Sigmoid colon (tissue), 7 donors: Measurements from ENCODE around the gene NDUFB10. TPM values are rescaled to one million over a fixed set of nuclear protein-coding genes. Genes with fewer than 3 reads are reported as not detected.
"Not testable (repeated sequence)": the region's sequence is repeated elsewhere in the genome, so short reads cannot be mapped to it uniquely, and the experiment has no call there.

Source experiments
- DNase-seq: peaks from one replicate; pipeline ENCODE4 v3.0.0-alpha.2; 2019
- H3K27ac ChIP-seq, 4 donors: fragments of 200-600 bp; sonication (generic); one replicate each; pipeline ENCODE4 v1.5.1; 2016 to 2019; ENCODE audit warnings: mild to moderate bottlenecking in 1 of 4
- H3K27me3 ChIP-seq, 3 donors: fragments of 200-600 bp; sonication (generic); one replicate each; pipeline ENCODE4 v1.5.1; 2019; ENCODE audit warnings: mild to moderate bottlenecking in 1 of 3
- H3K36me3 ChIP-seq, 4 donors: fragments of 200-600 bp; sonication (generic); one replicate each; pipeline ENCODE4 v1.5.1; 2016 to 2019
- H3K4me1 ChIP-seq, 4 donors: fragments of 200-600 bp; sonication (generic); one replicate each; pipeline ENCODE4 v1.5.1; 2017 to 2019
- H3K4me3 ChIP-seq, 4 donors: fragments of 200-600 bp; sonication (generic); one replicate each; pipeline ENCODE4 v1.5.1; 2017 to 2019; ENCODE audit warnings: mild to moderate bottlenecking in 2 of 4, moderate library complexity in 1 of 4
- H3K9me3 ChIP-seq, 4 donors: fragments of 200-600 bp in 3 of 4; sonication (generic) in 3 of 4; one replicate each; pipeline versions ENCODE4 v1.5.1 to v1.6.1; 2013 to 2019
- CTCF ChIP-seq, 4 experiments: fragments of 450-650 bp in 3 of 4; fragments of 200-600 bp in 1 of 4; IDR thresholded peaks; one replicate each; pipeline ENCODE4 v1.5.1; 2016 to 2019; ENCODE audit warnings: antibody characterized with exemption in 4 of 4, mild to moderate bottlenecking in 3 of 4, moderate library complexity in 2 of 4
- EP300 ChIP-seq, 4 donors: sonication (generic); formaldehyde crosslinking; IDR thresholded peaks; one replicate each; pipeline ENCODE4 v1.6.1; 2017; ENCODE audit warnings: antibody characterized with exemption in 4 of 4
- POLR2A ChIP-seq, 2 donors: fragments of 450-650 bp; IDR thresholded peaks; one replicate each; pipeline ENCODE4 v1.6.1; 2016; ENCODE audit warnings: antibody characterized with exemption in 2 of 2, mild to moderate bottlenecking in 2 of 2, moderate library complexity in 2 of 2
- POLR2AphosphoS5 ChIP-seq, 4 donors: sonication (generic); formaldehyde crosslinking; IDR thresholded peaks; one replicate each; pipeline ENCODE4 v1.6.1; 2017; ENCODE audit warnings: antibody characterized with exemption in 4 of 4
- WGBS, 2 donors: extraction: QIAGEN DNeasy Blood & Tissue Kit; methylation state at CpG; one replicate each; pipeline ENCODE4 v1.1.7; 2013; 5-methylcytosine and 5-hydroxymethylcytosine counted together
- intact Hi-C: fragments of 100-400 bp; cut with DNase I; formaldehyde crosslinking; loops from one replicate; pipeline ENCODE4 v1.15.1; 2023
- polyA plus RNA-seq, 3 donors: library from polyadenylated mRNA; stranded (reverse); fragments of 200-250 nt; gene quantifications; one replicate each; pipeline ENCODE4 v1.2.3, GENCODE V29; 2013
- total RNA-seq, 4 donors: library from RNA; depleted of rRNA; stranded (reverse); fragments of >200 nt; gene quantifications; one replicate each; pipeline ENCODE4 v1.1.0, GENCODE V29; 2016
- donor health status: healthy with polysubstance abuse.
- donor health status: Bipolar disorder and iron deficiency.
- donor health status: healthy.

The NDUFB10 gene
- total and polyA plus RNA-seq, 7 donors: 200 to 489 (median 298) TPM

DNA sequence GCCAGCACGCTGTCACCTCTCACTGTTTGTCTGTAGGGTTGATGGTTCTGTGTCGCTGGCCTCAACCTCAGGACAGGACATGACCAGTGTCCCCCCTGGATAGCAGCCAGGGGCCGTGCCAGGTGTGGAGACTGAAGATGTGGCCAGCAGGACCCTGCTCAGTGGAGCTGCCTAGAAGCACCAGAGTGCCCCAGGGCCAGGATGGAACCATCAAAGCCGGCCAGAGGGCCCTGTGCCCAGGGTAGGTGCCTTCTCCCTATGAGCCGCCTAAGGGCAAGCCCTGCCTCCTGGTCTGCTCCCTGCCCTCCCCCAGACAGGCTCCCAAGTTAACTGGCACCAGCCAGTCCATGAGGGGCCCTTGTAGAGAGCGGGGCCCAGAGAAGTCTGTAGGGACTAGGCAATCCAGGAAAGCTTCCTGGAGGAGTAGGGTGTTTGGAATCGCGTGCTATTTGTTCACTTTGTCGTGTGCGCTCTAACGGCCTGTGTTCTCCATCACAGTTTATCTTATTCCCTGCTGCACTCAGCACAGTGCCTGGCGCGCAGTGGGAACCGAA, 546 bp upstream of the NDUFB10 start:
- H3K9me3 ChIP-seq: no peaks in the 10 kb centered on the region
- no peaks in the 10 kb centered on the region for H3K27me3 ChIP-seq
- 19 to 41% methylated on average over 14 of the region's 14 CpGs for WGBS, 2 donors
- intact Hi-C loops: no loop called here
- TF ChIP-seq CTCF (IDR thresholded peaks at IDR 0.05) (no peak), EP300 (IDR thresholded peaks at IDR 0.05) (no peak), POLR2A (IDR thresholded peaks at IDR 0.05) (no peak), POLR2AphosphoS5 (IDR thresholded peaks at IDR 0.05) (no peak)
- peak overlapping the region; percentile 79 to 88 (median 80) for H3K4me3 ChIP-seq
- H3K27ac ChIP-seq: peak overlapping the region; percentile 89 to 93 (median 92)
- H3K36me3 ChIP-seq: peaks cover 12 to 26% (median 22%) of the 10 kb centered on the region in 4 donors
- DNase-seq: no peak
- H3K4me1 ChIP-seq: peaks cover 0 to 30% (median 27%) of the 10 kb centered on the region in 4 donors

- Histone ChIP-seq H3K4me3 (peak overlapping the region in 3 of 4 donors; percentile 79 to 81 (median 80)), H3K9me3 (no peaks in the 10 kb centered on the region), H3K27me3 (no peaks in the 10 kb centered on the region), H3K36me3 (peaks cover 12 to 27% (median 22%) of the 10 kb centered on the region in 4 donors), H3K4me1 (peaks cover 0 to 42% (median 36%) of the 10 kb centered on the region in 4 donors), H3K27ac (peak overlapping the region in 3 of 4 donors; percentile 89 to 93 (median 93))
- 35 to 53% methylated on average over 20 of the region's 20 CpGs for WGBS, 2 donors
- TF ChIP-seq CTCF (IDR thresholded peaks at IDR 0.05): no peak
- intact Hi-C loops: no loop called here
- no peak for DNase-seq
Observed at GRCh38 chr16:1960665-1961630, 1.6 kb downstream of the NDUFB10 start.

DNA sequence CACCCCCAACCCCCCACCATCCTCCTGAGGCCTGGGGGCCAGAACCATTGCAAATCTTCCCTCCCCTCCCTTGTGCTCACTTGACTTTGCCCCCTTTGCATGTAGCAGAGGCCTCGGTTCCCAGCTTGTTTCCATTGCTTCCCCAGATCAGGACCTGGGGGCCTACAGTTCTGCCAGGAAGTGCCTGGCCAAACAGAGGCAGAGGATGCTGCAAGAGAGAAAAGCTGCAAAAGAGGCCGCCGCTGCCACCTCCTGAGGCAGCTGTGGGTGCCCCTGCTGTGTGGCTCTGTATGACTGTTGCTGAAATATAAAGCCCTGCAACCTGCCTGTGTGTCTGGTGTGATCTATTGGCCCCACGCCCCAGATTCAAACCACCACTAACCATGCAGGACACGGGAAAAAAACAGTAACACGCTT, 2.3 kb downstream of the NDUFB10 start:
- 49 to 60% methylated on average over 6 of the region's 6 CpGs for WGBS, 2 donors

DNA sequence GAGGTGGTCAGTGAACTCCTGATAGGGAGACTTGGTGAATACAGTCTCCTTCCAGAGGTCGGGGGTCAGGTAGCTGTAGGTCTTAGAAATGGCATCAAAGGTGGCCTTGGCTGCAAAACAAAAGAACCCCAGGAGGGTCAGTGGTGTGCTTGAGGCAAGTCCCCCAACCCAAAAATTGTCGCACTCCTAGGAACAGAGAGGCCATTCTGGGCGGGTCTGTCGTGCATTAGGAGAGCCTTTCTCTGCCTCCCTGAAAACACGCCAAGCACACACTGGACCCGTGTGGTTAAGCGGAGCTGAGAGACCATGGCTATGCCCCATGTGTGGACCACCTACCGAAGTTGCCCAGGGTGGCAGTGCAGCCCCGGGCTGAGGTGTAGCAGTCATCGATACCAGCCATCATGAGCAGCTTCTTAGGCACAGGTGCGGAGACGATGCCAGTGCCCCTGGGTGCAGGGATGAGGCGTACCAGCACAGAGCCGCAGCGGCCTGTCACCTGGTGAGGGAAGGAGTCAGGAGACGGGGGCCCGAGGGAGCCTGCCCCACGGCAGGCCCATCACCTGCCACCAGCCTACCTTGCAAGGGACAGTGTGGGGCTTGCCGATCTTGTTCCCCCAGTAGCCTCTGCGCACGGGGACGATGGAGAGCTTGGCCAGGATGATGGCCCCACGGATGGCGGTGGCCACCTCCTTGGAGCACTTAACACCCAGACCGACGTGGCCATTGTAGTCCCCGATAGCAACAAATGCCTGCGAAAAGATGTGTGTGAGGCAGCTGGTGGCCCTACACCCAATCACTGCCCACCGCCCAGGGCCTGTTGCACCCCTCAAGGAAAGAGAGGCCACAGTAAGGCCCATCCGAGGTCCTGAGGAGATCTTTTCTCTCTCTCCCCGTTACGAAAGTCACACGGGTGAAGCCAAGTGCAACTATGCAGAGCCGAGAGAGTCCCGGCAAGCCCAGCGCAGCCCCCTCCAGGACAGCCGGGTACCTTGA, 3.1 kb downstream of the NDUFB10 start:
- intact Hi-C loops, H3K27ac ChIP-seq, DNase-seq, H3K4me3 ChIP-seq, H3K27me3 ChIP-seq, H3K9me3 ChIP-seq: not testable (repeated sequence)
- WGBS, 2 donors: 82 to 85% methylated on average over 37 of the region's 37 CpGs
- peaks cover 0 to 44% (median 38%) of the 10 kb centered on the region in 4 donors for H3K4me1 ChIP-seq
- peaks cover 12 to 27% (median 22%) of the 10 kb centered on the region in 4 donors for H3K36me3 ChIP-seq

More for the DNA sequence above, 2.3 kb downstream of the NDUFB10 start:
- Histone ChIP-seq H3K27me3 (no peaks in the 10 kb centered on the region), H3K4me3 (no peak overlapping the region), H3K27ac (peak overlapping the region in 1 of 4 donors; percentile 93), H3K36me3 (peaks cover 12 to 27% (median 22%) of the 10 kb centered on the region in 4 donors), H3K9me3 (no peaks in the 10 kb centered on the region), H3K4me1 (peaks cover 0 to 44% (median 38%) of the 10 kb centered on the region in 4 donors)
- TF ChIP-seq EP300 (IDR thresholded peaks at IDR 0.05) (no peak), POLR2AphosphoS5 (IDR thresholded peaks at IDR 0.05) (no peak), CTCF (IDR thresholded peaks at IDR 0.05) (no peak), POLR2A (IDR thresholded peaks at IDR 0.05) (no peak)
- DNase-seq: no peak
- intact Hi-C loops: no loop called here
